ENCODE results near the gene DAO.
"Not testable (repeated sequence)": the region's sequence is repeated elsewhere in the genome, so short reads cannot be mapped to it uniquely, and the experiment has no call there.

DAO gene

GRCh38 chr12:108840605-108841332 lies 39.1 kb upstream of the DAO start:
- TF ChIP-seq, protein P1, sequence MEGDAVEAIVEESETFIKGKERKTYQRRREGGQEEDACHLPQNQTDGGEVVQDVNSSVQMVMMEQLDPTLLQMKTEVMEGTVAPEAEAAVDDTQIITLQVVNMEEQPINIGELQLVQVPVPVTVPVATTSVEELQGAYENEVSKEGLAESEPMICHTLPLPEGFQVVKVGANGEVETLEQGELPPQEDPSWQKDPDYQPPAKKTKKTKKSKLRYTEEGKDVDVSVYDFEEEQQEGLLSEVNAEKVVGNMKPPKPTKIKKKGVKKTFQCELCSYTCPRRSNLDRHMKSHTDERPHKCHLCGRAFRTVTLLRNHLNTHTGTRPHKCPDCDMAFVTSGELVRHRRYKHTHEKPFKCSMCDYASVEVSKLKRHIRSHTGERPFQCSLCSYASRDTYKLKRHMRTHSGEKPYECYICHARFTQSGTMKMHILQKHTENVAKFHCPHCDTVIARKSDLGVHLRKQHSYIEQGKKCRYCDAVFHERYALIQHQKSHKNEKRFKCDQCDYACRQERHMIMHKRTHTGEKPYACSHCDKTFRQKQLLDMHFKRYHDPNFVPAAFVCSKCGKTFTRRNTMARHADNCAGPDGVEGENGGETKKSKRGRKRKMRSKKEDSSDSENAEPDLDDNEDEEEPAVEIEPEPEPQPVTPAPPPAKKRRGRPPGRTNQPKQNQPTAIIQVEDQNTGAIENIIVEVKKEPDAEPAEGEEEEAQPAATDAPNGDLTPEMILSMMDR (IDR thresholded peaks at IDR 0.05; ENCODE audit: low read depth, low read length) = no peak
- no peak for DNase-seq (ENCODE audit: low read depth in 2 of 2)
- no peak overlapping the region for H3K4me3 ChIP-seq (replicated peaks in 1 of 2; ENCODE audit: low read depth in 2 of 2, low read length in 2 of 2)

DNA sequence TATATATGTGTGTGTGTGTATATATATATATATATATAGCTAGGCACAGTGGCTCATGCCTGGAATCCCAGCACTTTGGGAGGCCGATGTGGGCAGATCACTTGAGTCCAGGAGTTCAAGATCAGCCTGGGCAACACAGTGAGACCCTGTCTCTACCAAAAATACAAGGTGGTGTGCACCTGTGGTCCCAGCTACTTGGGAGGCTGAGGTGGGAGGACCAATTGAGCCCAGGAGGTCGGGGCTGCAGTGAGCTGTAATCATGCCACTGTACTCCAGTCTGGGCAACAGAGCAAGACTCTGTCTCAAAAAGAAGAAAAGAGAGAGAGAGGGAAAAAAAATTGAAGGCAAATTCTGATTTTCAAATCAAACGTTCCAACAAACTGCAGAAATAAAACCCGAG lies 38.1 kb upstream of the DAO start:
- not testable (repeated sequence) for H3K4me3 ChIP-seq (replicated peaks in 1 of 2; ENCODE audit: low read depth in 2 of 2, low read length in 2 of 2); DNase-seq (ENCODE audit: low read depth in 2 of 2)

- TF ChIP-seq, protein P1 (IDR thresholded peaks at IDR 0.05; ENCODE audit: low read depth, low read length) = no peak
- DNase-seq (ENCODE audit: low read depth in 2 of 2) = no peak
- no peak overlapping the region for H3K4me3 ChIP-seq (replicated peaks in 1 of 2; ENCODE audit: low read depth in 2 of 2, low read length in 2 of 2)
These were observed 37.5 kb upstream of the DAO start for GRCh38 chr12:108842361-108842760.

GRCh38 chr12:108843187-108843586 lies 36.7 kb upstream of the DAO start:
- H3K4me3 ChIP-seq (replicated peaks in 1 of 2; ENCODE audit: low read depth in 2 of 2, low read length in 2 of 2) = no peak overlapping the region
- peak in 1 of 2 donors; percentile 18 for DNase-seq (ENCODE audit: low read depth in 2 of 2)
- TF ChIP-seq, protein P1 (IDR thresholded peaks at IDR 0.05; ENCODE audit: low read depth, low read length) = no peak

GRCh38 chr12:108845696-108846095 lies 34.2 kb upstream of the DAO start:
- TF ChIP-seq, protein P1 (IDR thresholded peaks at IDR 0.05; ENCODE audit: low read depth, low read length) = no peak
- H3K4me3 ChIP-seq (replicated peaks in 1 of 2; ENCODE audit: low read depth in 2 of 2, low read length in 2 of 2) = no peak overlapping the region
- DNase-seq (ENCODE audit: low read depth in 2 of 2) = no peak

DNA sequence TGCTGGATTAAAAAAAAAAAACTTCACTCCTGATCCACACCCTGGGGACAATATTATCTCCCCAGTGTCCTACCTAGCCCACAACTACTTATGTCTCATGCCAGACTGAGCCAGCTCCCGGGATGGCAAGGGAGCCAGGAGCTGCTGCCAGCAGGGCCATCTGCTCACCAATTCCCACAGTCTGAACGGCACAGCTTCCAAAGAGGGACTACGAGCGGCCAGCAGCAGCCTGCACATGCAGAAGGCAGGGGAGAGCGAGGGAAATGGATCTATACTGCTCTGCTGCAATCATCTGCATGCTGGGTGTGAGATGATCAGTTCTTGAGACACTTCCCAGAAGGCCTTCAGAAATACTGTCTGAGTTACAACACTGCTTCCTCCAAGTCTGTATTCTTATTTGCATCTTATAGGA lies 33.6 kb upstream of the DAO start:
- TF ChIP-seq, protein P1 (IDR thresholded peaks at IDR 0.05; ENCODE audit: low read depth, low read length) = no peak
- DNase-seq (ENCODE audit: low read depth in 2 of 2) = peak in 1 of 2 donors; percentile 10
- no peak overlapping the region for H3K4me3 ChIP-seq (replicated peaks in 1 of 2; ENCODE audit: low read depth in 2 of 2, low read length in 2 of 2)

- DNase-seq (ENCODE audit: low read depth in 2 of 2) = no peak
- TF ChIP-seq, protein P1 (IDR thresholded peaks at IDR 0.05; ENCODE audit: low read depth, low read length) = no peak
- no peak overlapping the region for H3K4me3 ChIP-seq (replicated peaks in 1 of 2; ENCODE audit: low read depth in 2 of 2, low read length in 2 of 2)
These were observed 32.2 kb upstream of the DAO start for GRCh38 chr12:108847705-108848104.
